Measurements from ENCODE around the gene SUSD2.
"Not testable (repeated sequence)": the region's sequence is repeated elsewhere in the genome, so short reads cannot be mapped to it uniquely, and the experiment has no call there.

Gene SUSD2

GRCh38 chr22:24181088-24181995, at the start of gene SUSD2:
TSS of gene SUSD2 (plus strand) at chr22:24181487. CDS start at chr22:24181520, 33 bp downstream.
- Mint-ChIP-seq H3K27ac (peak within 1 kb of the TSS; percentile 54), H3K9me3 (no peaks in the 10 kb centered on the region), H3K27me3 (no peaks in the 10 kb centered on the region), H3K4me1 (ENCODE audit: low read depth) (peaks cover 21% of the 10 kb centered on the region), H3K36me3 (ENCODE audit: low read depth) (peaks cover 37% of the 10 kb centered on the region), H3K4me3 (no peak within 1 kb of the TSS)
- intact Hi-C loops (cut with micrococcal nuclease), result loop anchor here (10.0 kb wide), 1 partner anchor 343 kb away; no protein-coding TSS in a partner anchor

- Mint-ChIP-seq H3K4me3 (no peak overlapping the region), H3K27ac (peak overlapping the region; percentile 20), H3K27me3 (no peaks in the 10 kb centered on the region), H3K36me3 (ENCODE audit: low read depth) (peaks cover 97% of the 10 kb centered on the region), H3K4me1 (ENCODE audit: low read depth) (peaks cover 87% of the 10 kb centered on the region), H3K9me3 (no peaks in the 10 kb centered on the region)
- intact Hi-C loops (cut with micrococcal nuclease), result no loop called here
Measured at GRCh38 chr22:24133187-24133965, 47.9 kb upstream of the SUSD2 start.

GRCh38 chr22:24134090-24134846, 47.0 kb upstream of the SUSD2 start:
- Mint-ChIP-seq H3K36me3 (ENCODE audit: low read depth) (peaks cover 98% of the 10 kb centered on the region), H3K4me1 (ENCODE audit: low read depth) (peaks cover 81% of the 10 kb centered on the region)

GRCh38 chr22:24136533-24136932, 44.8 kb upstream of the SUSD2 start:
- H3K9me3 Mint-ChIP-seq; intact Hi-C loops (cut with micrococcal nuclease); H3K27me3 Mint-ChIP-seq; H3K4me3 Mint-ChIP-seq; H3K27ac Mint-ChIP-seq: not testable (repeated sequence)
- Mint-ChIP-seq H3K4me1 (ENCODE audit: low read depth) (peaks cover 81% of the 10 kb centered on the region), H3K36me3 (ENCODE audit: low read depth) (peaks cover 87% of the 10 kb centered on the region)

More at GRCh38 chr22:24134090-24134846, 47.0 kb upstream of the SUSD2 start:
- peak overlapping the region; percentile 20 for H3K27ac Mint-ChIP-seq
- no peaks in the 10 kb centered on the region for H3K9me3 Mint-ChIP-seq
- H3K27me3 Mint-ChIP-seq, result no peaks in the 10 kb centered on the region
- H3K4me3 Mint-ChIP-seq, result no peak overlapping the region
- intact Hi-C loops (cut with micrococcal nuclease), result no loop called here

GRCh38 chr22:24137595-24137994, 43.7 kb upstream of the SUSD2 start:
- Mint-ChIP-seq H3K27ac (no peak overlapping the region), H3K27me3 (no peaks in the 10 kb centered on the region), H3K9me3 (no peaks in the 10 kb centered on the region), H3K4me1 (ENCODE audit: low read depth) (peaks cover 81% of the 10 kb centered on the region), H3K4me3 (no peak overlapping the region), H3K36me3 (ENCODE audit: low read depth) (peaks cover 87% of the 10 kb centered on the region)
- intact Hi-C loops (cut with micrococcal nuclease), result no loop called here

- intact Hi-C loops (cut with micrococcal nuclease), result no loop called here
- H3K9me3 Mint-ChIP-seq, result no peaks in the 10 kb centered on the region
- peaks cover 81% of the 10 kb centered on the region for H3K4me1 Mint-ChIP-seq (ENCODE audit: low read depth)
- peaks cover 90% of the 10 kb centered on the region for H3K36me3 Mint-ChIP-seq (ENCODE audit: low read depth)
- no peak overlapping the region for H3K4me3 Mint-ChIP-seq
- H3K27ac Mint-ChIP-seq, result no peak overlapping the region
- no peaks in the 10 kb centered on the region for H3K27me3 Mint-ChIP-seq
Measured at GRCh38 chr22:24138649-24139420, 42.5 kb upstream of the SUSD2 start.

- Mint-ChIP-seq H3K4me3 (peak overlapping the region; percentile 23), H3K27me3 (no peaks in the 10 kb centered on the region), H3K36me3 (ENCODE audit: low read depth) (peaks cover 88% of the 10 kb centered on the region), H3K9me3 (no peaks in the 10 kb centered on the region), H3K27ac (peak overlapping the region; percentile 83), H3K4me1 (ENCODE audit: low read depth) (peaks cover 85% of the 10 kb centered on the region)
- intact Hi-C loops (cut with micrococcal nuclease), result no loop called here
Measured at GRCh38 chr22:24140357-24140756, 40.9 kb upstream of the SUSD2 start.

- H3K27me3 Mint-ChIP-seq, result no peaks in the 10 kb centered on the region
- H3K4me3 Mint-ChIP-seq, result no peak overlapping the region
- H3K27ac Mint-ChIP-seq, result peak overlapping the region; percentile 83
- peaks cover 89% of the 10 kb centered on the region for H3K4me1 Mint-ChIP-seq (ENCODE audit: low read depth)
- H3K9me3 Mint-ChIP-seq, result no peaks in the 10 kb centered on the region
- intact Hi-C loops (cut with micrococcal nuclease), result no loop called here
- H3K36me3 Mint-ChIP-seq (ENCODE audit: low read depth), result peaks cover 75% of the 10 kb centered on the region
Measured at GRCh38 chr22:24141586-24141985, 39.7 kb upstream of the SUSD2 start.

- Mint-ChIP-seq H3K9me3 (no peaks in the 10 kb centered on the region), H3K4me3 (no peak overlapping the region), H3K27ac (no peak overlapping the region), H3K4me1 (ENCODE audit: low read depth) (peaks cover 89% of the 10 kb centered on the region), H3K27me3 (no peaks in the 10 kb centered on the region), H3K36me3 (ENCODE audit: low read depth) (peaks cover 72% of the 10 kb centered on the region)
- intact Hi-C loops (cut with micrococcal nuclease), result no loop called here
Measured at GRCh38 chr22:24142241-24142640, 39.0 kb upstream of the SUSD2 start.

GRCh38 chr22:24142831-24143230, 38.5 kb upstream of the SUSD2 start:
- H3K4me1 Mint-ChIP-seq (ENCODE audit: low read depth), result peaks cover 89% of the 10 kb centered on the region
- intact Hi-C loops (cut with micrococcal nuclease), result no loop called here
- no peak overlapping the region for H3K27ac Mint-ChIP-seq
- H3K4me3 Mint-ChIP-seq, result no peak overlapping the region
- no peaks in the 10 kb centered on the region for H3K9me3 Mint-ChIP-seq
- peaks cover 72% of the 10 kb centered on the region for H3K36me3 Mint-ChIP-seq (ENCODE audit: low read depth)
- H3K27me3 Mint-ChIP-seq, result no peaks in the 10 kb centered on the region

GRCh38 chr22:24144056-24144777, 37.1 kb upstream of the SUSD2 start:
- no peaks in the 10 kb centered on the region for H3K9me3 Mint-ChIP-seq
- H3K36me3 Mint-ChIP-seq (ENCODE audit: low read depth), result peaks cover 70% of the 10 kb centered on the region
- H3K4me3 Mint-ChIP-seq, result no peak overlapping the region
- peaks cover 100% of the 10 kb centered on the region for H3K4me1 Mint-ChIP-seq (ENCODE audit: low read depth)
- intact Hi-C loops (cut with micrococcal nuclease), result no loop called here
- H3K27me3 Mint-ChIP-seq, result no peaks in the 10 kb centered on the region
- H3K27ac Mint-ChIP-seq, result peak overlapping the region; percentile 52

GRCh38 chr22:24144778-24145085, 36.6 kb upstream of the SUSD2 start:
- no peaks in the 10 kb centered on the region for H3K9me3 Mint-ChIP-seq
- intact Hi-C loops (cut with micrococcal nuclease), result no loop called here
- H3K27me3 Mint-ChIP-seq, result no peaks in the 10 kb centered on the region
- H3K4me3 Mint-ChIP-seq, result no peak overlapping the region
- H3K4me1 Mint-ChIP-seq (ENCODE audit: low read depth), result peaks cover 97% of the 10 kb centered on the region
- H3K36me3 Mint-ChIP-seq (ENCODE audit: low read depth), result peaks cover 70% of the 10 kb centered on the region
- peak overlapping the region; percentile 52 for H3K27ac Mint-ChIP-seq
